Dendritic cell treated with granulocyte-macrophage colony-stimulating factor and Interleukin-4, amounts not matched to agents 40 ng/mL and 50 ng/mL, for 4 days (primary cell): ENCODE data around the gene IKBKE.

Experiments
- H3K27ac Mint-ChIP-seq: one replicate; pipeline ENCODE4 v1.8.0; 2022; ENCODE audit warnings: mild to moderate bottlenecking, mixed read lengths
- H3K27me3 Mint-ChIP-seq: one replicate; pipeline ENCODE4 v1.8.0; 2022; ENCODE audit warnings: mild to moderate bottlenecking, mixed read lengths
- H3K36me3 Mint-ChIP-seq: one replicate; pipeline ENCODE4 v1.8.0; 2022; ENCODE audit warnings: low read depth, mixed read lengths
- H3K4me1 Mint-ChIP-seq: one replicate; pipeline ENCODE4 v1.8.0; 2022; ENCODE audit warnings: low read depth, mixed read lengths
- H3K4me3 Mint-ChIP-seq: one replicate; pipeline ENCODE4 v1.8.0; 2022; ENCODE audit warnings: mild to moderate bottlenecking, moderate library complexity, mixed read lengths
- H3K9me3 Mint-ChIP-seq: one replicate; pipeline ENCODE4 v1.8.0; 2022; ENCODE audit warnings: mixed read lengths
- intact Hi-C: fragments of 100-400 bp; cut with micrococcal nuclease; formaldehyde crosslinking; loops from one replicate; pipeline ENCODE4 v1.15.0; 2022

Gene IKBKE

GRCh38 chr1:206446688-206447421 lies 23.4 kb upstream of the IKBKE start:
- H3K27me3 Mint-ChIP-seq: no peaks in the 10 kb centered on the region
- H3K9me3 Mint-ChIP-seq: no peaks in the 10 kb centered on the region
- intact Hi-C loops: no loop called here
- no peak overlapping the region for H3K4me3 Mint-ChIP-seq
- peaks cover 22% of the 10 kb centered on the region for H3K4me1 Mint-ChIP-seq
- H3K36me3 Mint-ChIP-seq: peaks cover 100% of the 10 kb centered on the region
- H3K27ac Mint-ChIP-seq: no peak overlapping the region

GRCh38 chr1:206447422-206447765 lies 22.9 kb upstream of the IKBKE start:
- Mint-ChIP-seq H3K36me3 (peaks cover 100% of the 10 kb centered on the region), H3K9me3 (no peaks in the 10 kb centered on the region), H3K27ac (no peak overlapping the region), H3K4me1 (peaks cover 22% of the 10 kb centered on the region), H3K27me3 (no peaks in the 10 kb centered on the region), H3K4me3 (no peak overlapping the region)
- intact Hi-C loops: no loop called here

GRCh38 chr1:206447792-206448191 lies 22.5 kb upstream of the IKBKE start:
- intact Hi-C loops: no loop called here
- Mint-ChIP-seq H3K9me3 (no peaks in the 10 kb centered on the region), H3K36me3 (peaks cover 100% of the 10 kb centered on the region), H3K4me1 (peaks cover 22% of the 10 kb centered on the region), H3K27ac (peak overlapping the region; percentile 43), H3K4me3 (no peak overlapping the region), H3K27me3 (no peaks in the 10 kb centered on the region)

- no peaks in the 10 kb centered on the region for H3K27me3 Mint-ChIP-seq
- no peaks in the 10 kb centered on the region for H3K9me3 Mint-ChIP-seq
- intact Hi-C loops: no loop called here
- peaks cover 100% of the 10 kb centered on the region for H3K36me3 Mint-ChIP-seq
- H3K4me3 Mint-ChIP-seq: no peak overlapping the region
- H3K27ac Mint-ChIP-seq: peak overlapping the region; percentile 43
- H3K4me1 Mint-ChIP-seq: peaks cover 22% of the 10 kb centered on the region
Observed at GRCh38 chr1:206448471-206448870, 21.8 kb upstream of the IKBKE start.

- Mint-ChIP-seq H3K36me3 (peaks cover 100% of the 10 kb centered on the region), H3K4me1 (peaks cover 22% of the 10 kb centered on the region), H3K27me3 (no peaks in the 10 kb centered on the region), H3K4me3 (no peak overlapping the region), H3K27ac (peak overlapping the region; percentile 34), H3K9me3 (no peaks in the 10 kb centered on the region)
- intact Hi-C loops: no loop called here
Observed at GRCh38 chr1:206449565-206449964, 20.7 kb upstream of the IKBKE start.

- peaks cover 27% of the 10 kb centered on the region for H3K4me1 Mint-ChIP-seq
- H3K36me3 Mint-ChIP-seq: peaks cover 100% of the 10 kb centered on the region
- no peaks in the 10 kb centered on the region for H3K9me3 Mint-ChIP-seq
- H3K27me3 Mint-ChIP-seq: no peaks in the 10 kb centered on the region
- intact Hi-C loops: no loop called here
- no peak overlapping the region for H3K27ac Mint-ChIP-seq
- H3K4me3 Mint-ChIP-seq: no peak overlapping the region
Observed at GRCh38 chr1:206450281-206450680, 20.0 kb upstream of the IKBKE start.

- peaks cover 100% of the 10 kb centered on the region for H3K36me3 Mint-ChIP-seq
- H3K27ac Mint-ChIP-seq: peak overlapping the region; percentile 37
- H3K27me3 Mint-ChIP-seq: no peaks in the 10 kb centered on the region
- intact Hi-C loops: no loop called here
- H3K4me3 Mint-ChIP-seq: no peak overlapping the region
- H3K9me3 Mint-ChIP-seq: no peaks in the 10 kb centered on the region
- peaks cover 36% of the 10 kb centered on the region for H3K4me1 Mint-ChIP-seq
Observed at GRCh38 chr1:206451134-206451686, 19.1 kb upstream of the IKBKE start.

GRCh38 chr1:206453111-206453510 lies 17.2 kb upstream of the IKBKE start:
- no peak overlapping the region for H3K4me3 Mint-ChIP-seq
- H3K36me3 Mint-ChIP-seq: peaks cover 99% of the 10 kb centered on the region
- peaks cover 48% of the 10 kb centered on the region for H3K4me1 Mint-ChIP-seq
- intact Hi-C loops: no loop called here
- no peaks in the 10 kb centered on the region for H3K27me3 Mint-ChIP-seq
- H3K9me3 Mint-ChIP-seq: no peaks in the 10 kb centered on the region
- H3K27ac Mint-ChIP-seq: no peak overlapping the region

GRCh38 chr1:206455289-206455665 lies 15.0 kb upstream of the IKBKE start:
- Mint-ChIP-seq H3K9me3 (no peaks in the 10 kb centered on the region), H3K27me3 (no peaks in the 10 kb centered on the region), H3K36me3 (peaks cover 99% of the 10 kb centered on the region), H3K27ac (peak overlapping the region; percentile 92), H3K4me3 (no peak overlapping the region), H3K4me1 (peaks cover 38% of the 10 kb centered on the region)
- intact Hi-C loops: no loop called here

GRCh38 chr1:206455666-206456344 lies 14.5 kb upstream of the IKBKE start:
- no peaks in the 10 kb centered on the region for H3K27me3 Mint-ChIP-seq
- intact Hi-C loops: no loop called here
- H3K9me3 Mint-ChIP-seq: no peaks in the 10 kb centered on the region
- no peak overlapping the region for H3K4me3 Mint-ChIP-seq
- peak overlapping the region; percentile 92 for H3K27ac Mint-ChIP-seq
- H3K36me3 Mint-ChIP-seq: peaks cover 99% of the 10 kb centered on the region
- H3K4me1 Mint-ChIP-seq: peaks cover 38% of the 10 kb centered on the region

- peak overlapping the region; percentile 92 for H3K27ac Mint-ChIP-seq
- H3K4me3 Mint-ChIP-seq: peak overlapping the region; percentile 4
- H3K4me1 Mint-ChIP-seq: peaks cover 38% of the 10 kb centered on the region
- H3K9me3 Mint-ChIP-seq: no peaks in the 10 kb centered on the region
- H3K27me3 Mint-ChIP-seq: no peaks in the 10 kb centered on the region
- H3K36me3 Mint-ChIP-seq: peaks cover 99% of the 10 kb centered on the region
- intact Hi-C loops: no loop called here
Observed at GRCh38 chr1:206456577-206457370, 13.5 kb upstream of the IKBKE start.

- Mint-ChIP-seq H3K27ac (peak overlapping the region; percentile 92), H3K27me3 (no peaks in the 10 kb centered on the region), H3K9me3 (no peaks in the 10 kb centered on the region), H3K4me3 (peak overlapping the region; percentile 4), H3K4me1 (peaks cover 39% of the 10 kb centered on the region), H3K36me3 (peaks cover 97% of the 10 kb centered on the region)
- intact Hi-C loops: no loop called here
Observed at GRCh38 chr1:206457408-206458120, 12.7 kb upstream of the IKBKE start.

- Mint-ChIP-seq H3K27me3 (no peaks in the 10 kb centered on the region), H3K36me3 (peaks cover 90% of the 10 kb centered on the region), H3K9me3 (no peaks in the 10 kb centered on the region), H3K4me3 (no peak overlapping the region), H3K4me1 (peaks cover 58% of the 10 kb centered on the region), H3K27ac (peak overlapping the region; percentile 39)
- intact Hi-C loops: no loop called here
Observed at GRCh38 chr1:206459703-206460102, 10.6 kb upstream of the IKBKE start.
